Panc1 (cell line): ENCODE measurements around the gene CCDC85A. TPM values are rescaled to one million over a fixed set of nuclear protein-coding genes. Genes with fewer than 3 reads are reported as not detected.

Source experiments
- ATAC-seq: fragments of 200-7000 bp; cut with Tn5 transposase; 2 replicates; pipeline ENCODE4 v1.9.1; 2020; ENCODE audit warnings: mild to moderate bottlenecking, moderate library complexity
- BruUV-seq: library from RNA; stranded (reverse); fragments of 400-500 nt; replicated peaks from 2 replicates; lab custom pipeline; 2021; lab: Mats Ljungman, UMichigan
- CTCF ChIA-PET: fragments of 300-600 bp; sonication (Branson Sonifier 250); formaldehyde crosslinking; loops from one replicate; lab custom pipeline; 2022; ENCODE audit warnings: antibody characterized with exemption; lab: Charles Lee
- POLR2A ChIA-PET: fragments of 300-600 bp; sonication (Branson Sonifier 250); formaldehyde crosslinking; loops from one replicate; lab custom pipeline; 2022; ENCODE audit warnings: antibody characterized with exemption; lab: Charles Lee
- DNase-seq: peaks from one replicate; pipeline ENCODE4 v3.0.0-alpha.2; 2010; ENCODE audit warnings: low read depth, low spot score
- H3K27ac ChIP-seq: 2 replicates; pipeline ENCODE4 v1.5.1; 2011; ENCODE audit warnings: mild to moderate bottlenecking, low read length, inconsistent platforms
- H3K27me3 ChIP-seq: fragments of 200-500 bp; sonication (Bioruptor generic); 2 replicates; pipeline ENCODE4 v1.6.0; 2014; ENCODE audit warnings: low read length, inconsistent platforms; ENCODE audit not compliant: control insufficient read depth, insufficient read depth
- H3K36me3 ChIP-seq: fragments of 200-500 bp; sonication (Bioruptor generic); 2 replicates; pipeline ENCODE4 v1.5.1; 2014; ENCODE audit warnings: inconsistent platforms, mild to moderate bottlenecking, low read length, moderate library complexity; ENCODE audit not compliant: control insufficient read depth, insufficient read depth
- H3K4me1 ChIP-seq: 2 replicates; pipeline ENCODE4 v1.5.1; 2011; ENCODE audit warnings: inconsistent platforms, mild to moderate bottlenecking, low read length, moderate library complexity; ENCODE audit not compliant: control insufficient read depth, insufficient read depth
- H3K4me3 ChIP-seq, 2 experiments: 2 replicates each; pipeline ENCODE4 v1.5.1; 2011 to 2012; ENCODE audit warnings: low read depth in 2 of 2, low read length in 2 of 2, mild to moderate bottlenecking in 2 of 2, inconsistent platforms in 1 of 2, moderate library complexity in 1 of 2
- H3K9me3 ChIP-seq: fragments of 200-500 bp; sonication (Bioruptor generic); 2 replicates; pipeline ENCODE4 v1.5.1; 2014; ENCODE audit warnings: low read depth, mild to moderate bottlenecking, inconsistent platforms, low read length, moderate library complexity; ENCODE audit not compliant: control insufficient read depth, insufficient read depth
- CTCF ChIP-seq: fragments of 450-650 bp; IDR thresholded peaks from 2 replicates; pipeline ENCODE4 v1.5.1; 2017; ENCODE audit warnings: mild to moderate bottlenecking
- POLR2AphosphoS5 ChIP-seq: IDR thresholded peaks from 2 replicates; pipeline ENCODE4 v1.6.1; 2012; ENCODE audit warnings: mild to moderate bottlenecking, low read depth, low read length, moderate library complexity
- REST ChIP-seq, 2 experiments: IDR thresholded peaks; 2 replicates each; pipeline ENCODE4 v1.6.1; 2011 to 2012; ENCODE audit warnings: low read depth in 2 of 2, control low read depth in 1 of 2, low read length in 1 of 2, mild to moderate bottlenecking in 1 of 2, moderate library complexity in 1 of 2; ENCODE audit not compliant: insufficient read depth in 1 of 2
- SIN3A ChIP-seq: IDR thresholded peaks from 2 replicates; pipeline ENCODE4 v1.6.1; 2012; ENCODE audit warnings: low read depth, mild to moderate bottlenecking, low read length, moderate library complexity, borderline replicate concordance; ENCODE audit not compliant: insufficient read depth
- TCF7L2 ChIP-seq: IDR thresholded peaks from 2 replicates; pipeline ENCODE4 v1.6.1; 2011; ENCODE audit warnings: mild to moderate bottlenecking, low read depth, low read length, inconsistent platforms
- in situ Hi-C: cut with HindIII; loops from 2 replicates; pipeline ENCODE4 v1.10.0; 2016; ENCODE audit warnings: low sequenced_read_pairs, low pct_unique_long_range_greater_than_20kb
- intact Hi-C: fragments of 100-400 bp; cut with micrococcal nuclease; formaldehyde crosslinking; loops from one replicate; pipeline ENCODE4 v1.10.0; 2022; ENCODE audit not compliant: unreplicated experiment
- total RNA-seq: library from RNA; stranded (reverse); gene quantifications from one replicate; pipeline ENCODE4 v1.2.1, GENCODE V29; 2021; ENCODE audit not compliant: unreplicated experiment

Gene CCDC85A
- total RNA-seq, 1 experiment from 2014 or later = 0.05 TPM

- ATAC-seq (no peak), DNase-seq (no peak)
- Histone ChIP-seq H3K9me3 (no peaks in the 10 kb centered on the region), H3K27ac (no peak overlapping the region), H3K4me1 (no peaks in the 10 kb centered on the region), H3K36me3 (no peaks in the 10 kb centered on the region), H3K27me3 (peaks cover 2% of the 10 kb centered on the region; the same call in 1 of the 2 replicates), H3K4me3 (no peak overlapping the region)
- in situ Hi-C loops (no loop called here), intact Hi-C loops (no loop called here)
- POLR2A ChIA-PET = no interaction called here
- TF ChIP-seq SIN3A = no peak
- TF ChIP-seq REST (IDR thresholded peaks at IDR 0.05; ENCODE audit: insufficient read depth in 1 of 2, low read depth in 2 of 2, low read length in 1 of 2) = no peak
- TF ChIP-seq CTCF = no peak
- TF ChIP-seq POLR2AphosphoS5 = no peak
- TF ChIP-seq TCF7L2 = no peak
- CTCF ChIA-PET = no interaction called here
- BruUV-seq = no TSS peak
Observed at GRCh38 chr2:56199492-56199891, 15.7 kb downstream of the CCDC85A start.

GRCh38 chr2:56202381-56203121 is 18.8 kb downstream of the CCDC85A start:
- Histone ChIP-seq H3K9me3 (no peaks in the 10 kb centered on the region), H3K4me3 (no peak overlapping the region), H3K4me1 (no peaks in the 10 kb centered on the region), H3K27ac (no peak overlapping the region), H3K27me3 (peaks cover 2% of the 10 kb centered on the region; the same call in 1 of the 2 replicates), H3K36me3 (no peaks in the 10 kb centered on the region)
- ATAC-seq = no peak
- ChIA-PET CTCF (no interaction called here), POLR2A (no interaction called here)
- no peak for TF ChIP-seq POLR2AphosphoS5
- TF ChIP-seq CTCF = no peak
- TF ChIP-seq REST (IDR thresholded peaks at IDR 0.05; ENCODE audit: insufficient read depth in 1 of 2, low read depth in 2 of 2, low read length in 1 of 2) = no peak
- TF ChIP-seq SIN3A = no peak
- no peak for TF ChIP-seq TCF7L2
- in situ Hi-C loops (no loop called here), intact Hi-C loops (no loop called here)
- no TSS peak for BruUV-seq
- DNase-seq = no peak
